Thyroid gland (tissue), 4 donors: ENCODE data around the gene MEDAG. TPM values are rescaled to one million over a fixed set of nuclear protein-coding genes. Genes with fewer than 3 reads are reported as not detected.

Experiments
- DNase-seq, 2 donors: peaks; one replicate each; pipeline ENCODE4 v3.0.0-alpha.2; 2019
- H3K27ac ChIP-seq, 3 donors: fragments of 200-600 bp; sonication (generic); 1 replicate in 2 of 3; 2 replicates in 1 of 3; pipeline ENCODE4 v1.5.1; 2016 to 2019; ENCODE audit warnings: mild to moderate bottlenecking in 1 of 3, moderate library complexity in 1 of 3
- H3K27me3 ChIP-seq: fragments of 200-600 bp; sonication (generic); one replicate; pipeline ENCODE4 v1.5.1; 2019
- H3K36me3 ChIP-seq, 2 donors: fragments of 200-600 bp; sonication (generic); one replicate each; pipeline ENCODE4 v1.5.1; 2016 to 2019
- H3K4me1 ChIP-seq, 2 donors: fragments of 200-600 bp; sonication (generic); one replicate each; pipeline ENCODE4 v1.5.1; 2017 to 2019
- H3K4me3 ChIP-seq, 3 donors: fragments of 200-600 bp; sonication (generic); replicated peaks in 1 of 3; 1 replicate in 2 of 3; 2 replicates in 1 of 3; pipeline ENCODE4 v1.5.1; 2016; ENCODE audit warnings: mild to moderate bottlenecking in 1 of 3
- H3K9me3 ChIP-seq: fragments of 200-600 bp; sonication (generic); one replicate; pipeline ENCODE4 v1.5.1; 2017
- POLR2A ChIP-seq, 2 donors: fragments of 450-650 bp; IDR thresholded peaks; one replicate each; pipeline ENCODE4 v1.6.1; 2017; ENCODE audit warnings: antibody characterized with exemption in 2 of 2, mild to moderate bottlenecking in 2 of 2, moderate library complexity in 1 of 2
- WGBS, 2 donors: methylation state at CpG; one replicate each; pipeline ENCODE4 v1.1.5; 2017; 5-methylcytosine and 5-hydroxymethylcytosine counted together
- intact Hi-C: fragments of 100-400 bp; cut with DNase I; formaldehyde crosslinking; loops from one replicate; pipeline ENCODE4 v1.15.1; 2023
- total RNA-seq, 4 donors: library from RNA; depleted of rRNA; stranded (reverse); fragments of >200 nt; gene quantifications; one replicate each; pipeline ENCODE4 v1.2.3, GENCODE V29; 2016
- TF ChIP-seq, protein P1 (sequence below), 6 experiments: fragments of 200-600 bp in 3 of 6; fragments of 450-650 bp in 3 of 6; sonication (generic) in 3 of 6; IDR thresholded peaks; one replicate each; pipeline ENCODE4 v1.5.1; 2016 to 2019; ENCODE audit warnings: antibody characterized with exemption in 6 of 6, mild to moderate bottlenecking in 2 of 6, inconsistent platforms in 1 of 6, moderate library complexity in 1 of 6

MEDAG gene
- total RNA-seq, 4 donors from 2014 or later: 15.2 to 99.7 (median 46.0) TPM

DNA sequence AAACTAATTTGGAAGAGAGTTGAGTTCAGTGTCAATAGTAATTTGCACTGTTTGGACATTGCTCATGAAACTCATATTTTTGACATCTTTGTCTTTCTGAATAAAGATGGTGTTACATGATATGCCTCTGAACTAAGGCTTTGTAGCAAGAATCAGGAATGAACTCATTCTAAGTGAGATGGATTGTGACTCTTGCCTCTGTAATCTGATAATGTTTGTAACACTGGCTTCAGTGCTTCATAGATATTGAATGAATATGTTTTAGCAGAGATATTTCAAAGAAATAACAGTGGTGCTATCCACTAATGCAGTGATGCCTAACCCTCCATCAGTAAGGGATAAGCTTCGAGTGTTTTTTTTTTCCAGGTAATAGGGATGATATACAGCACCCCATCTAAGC is 59.3 kb downstream of the MEDAG start:
- TF ChIP-seq, protein P1, sequence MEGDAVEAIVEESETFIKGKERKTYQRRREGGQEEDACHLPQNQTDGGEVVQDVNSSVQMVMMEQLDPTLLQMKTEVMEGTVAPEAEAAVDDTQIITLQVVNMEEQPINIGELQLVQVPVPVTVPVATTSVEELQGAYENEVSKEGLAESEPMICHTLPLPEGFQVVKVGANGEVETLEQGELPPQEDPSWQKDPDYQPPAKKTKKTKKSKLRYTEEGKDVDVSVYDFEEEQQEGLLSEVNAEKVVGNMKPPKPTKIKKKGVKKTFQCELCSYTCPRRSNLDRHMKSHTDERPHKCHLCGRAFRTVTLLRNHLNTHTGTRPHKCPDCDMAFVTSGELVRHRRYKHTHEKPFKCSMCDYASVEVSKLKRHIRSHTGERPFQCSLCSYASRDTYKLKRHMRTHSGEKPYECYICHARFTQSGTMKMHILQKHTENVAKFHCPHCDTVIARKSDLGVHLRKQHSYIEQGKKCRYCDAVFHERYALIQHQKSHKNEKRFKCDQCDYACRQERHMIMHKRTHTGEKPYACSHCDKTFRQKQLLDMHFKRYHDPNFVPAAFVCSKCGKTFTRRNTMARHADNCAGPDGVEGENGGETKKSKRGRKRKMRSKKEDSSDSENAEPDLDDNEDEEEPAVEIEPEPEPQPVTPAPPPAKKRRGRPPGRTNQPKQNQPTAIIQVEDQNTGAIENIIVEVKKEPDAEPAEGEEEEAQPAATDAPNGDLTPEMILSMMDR (IDR thresholded peaks at IDR 0.05): no peak
- Histone ChIP-seq H3K27me3 (no peaks in the 10 kb centered on the region), H3K4me3 (no peak overlapping the region), H3K36me3 (no peaks in the 10 kb centered on the region), H3K9me3 (no peaks in the 10 kb centered on the region), H3K27ac (no peak overlapping the region), H3K4me1 (no peaks in the 10 kb centered on the region)
- no peak for DNase-seq
- intact Hi-C loops: no loop called here
- 94 to 100% methylated on average over 1 of the region's 1 CpG for WGBS, 2 donors

DNA sequence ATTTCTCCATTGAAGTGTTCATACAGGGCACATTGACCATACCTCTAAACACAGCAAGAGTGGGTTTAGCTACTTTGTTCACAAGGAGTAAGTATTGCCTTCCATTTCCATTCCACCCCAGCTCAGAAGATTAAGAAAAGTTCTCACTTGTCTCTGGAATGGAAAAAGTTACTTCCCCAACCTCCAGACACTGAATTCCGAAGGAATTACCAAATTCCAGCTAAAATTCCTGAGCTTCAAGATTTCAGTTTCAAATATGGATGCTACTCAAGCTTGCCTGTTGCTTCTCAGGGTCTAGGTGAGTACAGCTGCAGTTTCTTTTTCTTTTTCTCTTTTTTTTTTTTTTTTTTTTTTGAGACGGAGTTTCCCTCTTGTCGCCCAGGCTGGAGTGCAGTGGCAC is 60.0 kb downstream of the MEDAG start:
- 81 to 92% methylated on average over 3 of the region's 3 CpGs for WGBS, 2 donors
- no peaks in the 10 kb centered on the region for H3K4me1 ChIP-seq
- no peak overlapping the region for H3K4me3 ChIP-seq
- TF ChIP-seq, protein P1 (IDR thresholded peaks at IDR 0.05): no peak
- TF ChIP-seq POLR2A (IDR thresholded peaks at IDR 0.05): no peak
- H3K9me3 ChIP-seq: no peaks in the 10 kb centered on the region
- no peaks in the 10 kb centered on the region for H3K27me3 ChIP-seq
- DNase-seq: no peak
- intact Hi-C loops: no loop called here
- H3K36me3 ChIP-seq: no peaks in the 10 kb centered on the region
- no peak overlapping the region for H3K27ac ChIP-seq

DNA sequence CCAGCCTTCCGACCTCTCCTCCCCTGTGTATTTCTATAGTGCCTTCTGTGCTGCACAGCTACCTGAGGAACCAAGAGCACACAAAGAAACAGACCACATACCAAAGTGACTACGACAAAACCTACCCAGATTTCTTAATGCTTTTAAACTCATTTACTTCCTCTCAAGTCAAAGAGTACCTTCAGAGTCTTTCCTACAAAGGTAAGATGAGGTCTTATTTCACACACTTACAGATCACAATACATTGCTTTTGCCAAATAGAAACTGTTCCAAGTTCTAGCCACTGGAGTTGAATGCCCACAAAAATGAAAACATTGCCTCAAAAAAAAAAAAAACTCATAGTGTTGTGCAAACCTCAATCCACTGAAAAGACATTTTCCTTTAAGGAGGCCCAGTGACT is 62.8 kb downstream of the MEDAG start:
- no peak overlapping the region for H3K4me3 ChIP-seq
- H3K9me3 ChIP-seq: no peaks in the 10 kb centered on the region
- no peaks in the 10 kb centered on the region for H3K36me3 ChIP-seq
- TF ChIP-seq, protein P1 (IDR thresholded peaks at IDR 0.05): no peak
- no peak for TF ChIP-seq POLR2A (IDR thresholded peaks at IDR 0.05)
- no peaks in the 10 kb centered on the region for H3K27me3 ChIP-seq
- H3K27ac ChIP-seq: no peak overlapping the region
- WGBS, 2 donors: 45 to 54% methylated on average over 2 of the region's 2 CpGs
- H3K4me1 ChIP-seq: peaks cover 0 to 3% of the 10 kb centered on the region in 2 donors
- intact Hi-C loops: no loop called here
- DNase-seq: no peak

DNA sequence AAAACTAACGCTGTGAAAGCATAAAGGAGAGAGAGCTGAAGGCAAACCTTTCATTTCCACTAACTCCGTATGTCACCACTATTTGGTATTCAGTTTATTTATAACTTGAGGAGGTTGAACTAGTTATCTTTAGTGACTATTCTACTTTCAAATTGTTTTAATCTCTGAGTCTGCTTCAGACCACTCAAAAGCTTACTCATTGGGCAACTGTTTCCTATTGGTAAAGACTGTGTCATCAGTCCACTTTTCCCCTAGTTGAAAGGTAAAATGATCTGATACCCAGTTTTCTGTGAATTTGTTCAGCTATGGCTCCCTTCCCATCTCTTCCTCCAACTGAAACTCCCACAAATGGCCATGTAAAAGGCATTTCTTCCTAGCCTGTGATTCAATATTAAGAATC is 65.5 kb downstream of the MEDAG start:
- Histone ChIP-seq H3K27me3 (no peaks in the 10 kb centered on the region), H3K4me1 (peaks cover 0 to 3% of the 10 kb centered on the region in 2 donors), H3K27ac (no peak overlapping the region), H3K9me3 (no peaks in the 10 kb centered on the region), H3K4me3 (no peak overlapping the region), H3K36me3 (no peaks in the 10 kb centered on the region)
- TF ChIP-seq, protein P1 (IDR thresholded peaks at IDR 0.05): no peak
- TF ChIP-seq POLR2A (IDR thresholded peaks at IDR 0.05): no peak
- intact Hi-C loops: no loop called here
- DNase-seq: no peak
- WGBS, 2 donors: 54 to 55% methylated on average over 2 of the region's 2 CpGs

DNA sequence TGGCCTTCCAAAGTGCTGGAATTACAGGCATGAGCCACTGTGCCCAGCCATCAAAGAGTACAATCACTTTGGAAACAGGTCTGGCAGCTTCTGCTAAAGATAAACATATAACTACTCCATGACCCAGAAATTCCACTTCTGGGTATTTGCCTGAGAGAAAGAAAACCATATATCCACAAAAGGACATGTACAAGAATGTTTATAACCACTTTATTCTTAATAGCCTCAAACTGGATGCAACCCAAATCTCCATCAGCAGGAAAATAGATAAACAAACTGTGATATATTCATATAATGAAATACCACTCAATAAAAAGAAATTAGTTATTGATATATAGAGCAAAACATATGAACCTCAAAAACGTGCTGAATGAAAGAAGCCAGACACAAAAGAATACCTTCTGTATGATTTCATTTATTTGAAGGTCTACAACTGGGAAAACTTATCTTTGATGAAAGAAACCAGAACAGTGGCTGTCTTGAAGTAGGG is 66.9 kb downstream of the MEDAG start:
- 0 to 10% methylated on average over 1 of the region's 1 CpG for WGBS, 2 donors
- H3K4me1 ChIP-seq: peaks cover 0 to 3% of the 10 kb centered on the region in 2 donors
- no peaks in the 10 kb centered on the region for H3K36me3 ChIP-seq
- no peaks in the 10 kb centered on the region for H3K27me3 ChIP-seq
- no peak for DNase-seq
- no peaks in the 10 kb centered on the region for H3K9me3 ChIP-seq
- intact Hi-C loops: no loop called here
- TF ChIP-seq, protein P1 (IDR thresholded peaks at IDR 0.05): no peak
- TF ChIP-seq POLR2A (IDR thresholded peaks at IDR 0.05): no peak
- H3K4me3 ChIP-seq: no peak overlapping the region
- no peak overlapping the region for H3K27ac ChIP-seq
